Measurements from ENCODE around the gene SUMO3. TPM values are rescaled to one million over a fixed set of nuclear protein-coding genes. Genes with fewer than 3 reads are reported as not detected.

SUMO3 gene
- total RNA-seq, 1 experiment from 2014 or later = 82.9 TPM

- Mint-ChIP-seq H3K27me3 (ENCODE audit: low read depth) (peaks cover under 1% of the 10 kb centered on the region), H3K27ac (no peak overlapping the region)
- no peaks in the 10 kb centered on the region for H3K4me1 ChIP-seq (ENCODE audit: insufficient read depth, low read length)
Measured at GRCh38 chr21:44834951-44835646, 17.2 kb upstream of the SUMO3 start.

More at GRCh38 chr21:44834951-44835646, 17.2 kb upstream of the SUMO3 start:
- no peak overlapping the region for H2BK120ac ChIP-seq (ENCODE audit: low read depth, low read length, poor library complexity, severe bottlenecking)
- H3K9me3 ChIP-seq (ENCODE audit: control insufficient read depth, low read depth, low read length) = no peaks in the 10 kb centered on the region
- no peak overlapping the region for H3K56ac ChIP-seq (ENCODE audit: insufficient read length, low read depth, low read length)
- H3T11ph ChIP-seq (ENCODE audit: low read length) = no peak overlapping the region
- no peak overlapping the region for H2BK12ac ChIP-seq (ENCODE audit: insufficient read length, low read depth, low read length)
- no peak overlapping the region for H2AK5ac ChIP-seq (ENCODE audit: insufficient read length, low read length)
- Mint-ChIP-seq H3K4me1 (peaks cover 3 to 9% of the 10 kb centered on the region in 2 experiments; a peak in 2 of 4 replicates), H3K9me3 (no peaks in the 10 kb centered on the region; a peak in 1 of 5 replicates), H3K4me3 (no peak overlapping the region), H3K36me3 (ENCODE audit: insufficient read depth in 1 of 3, low read depth in 3 of 3) (no peaks in the 10 kb centered on the region; a peak in 1 of 7 replicates)
- DNase-seq = no peak
- H3K79me1 ChIP-seq (ENCODE audit: insufficient read depth, low read depth, low read length, poor library complexity, severe bottlenecking) = no peaks in the 10 kb centered on the region
- no peak overlapping the region for H2BK20ac ChIP-seq (ENCODE audit: low read depth, low read length, poor library complexity, severe bottlenecking)
- no peak overlapping the region for H2BK5ac ChIP-seq (ENCODE audit: insufficient read length, low read length)
- no peak overlapping the region for H4K91ac ChIP-seq (ENCODE audit: insufficient read length, low read depth, low read length)
- H3K27me3 ChIP-seq (ENCODE audit: insufficient read depth, low read length) = no peaks in the 10 kb centered on the region
- no peaks in the 10 kb centered on the region for H3K79me2 ChIP-seq (ENCODE audit: insufficient read depth, low read length)
- no peaks in the 10 kb centered on the region for H4K20me1 ChIP-seq (ENCODE audit: control insufficient read depth, insufficient read depth, insufficient read length)
- no peak overlapping the region for H3K4me2 ChIP-seq (ENCODE audit: insufficient read depth, insufficient read length, low read length)
- no peak overlapping the region for H4K8ac ChIP-seq (replicated peaks; ENCODE audit: insufficient read length, low read depth, low read length)
- no peak overlapping the region for H3K18ac ChIP-seq (ENCODE audit: insufficient read length, low read depth, low read length)
- H3K23ac ChIP-seq (ENCODE audit: insufficient read length, low read depth, low read length) = no peak overlapping the region
- WGBS (ENCODE audit: extremely low coverage, insufficient read length, low lambda C conversion rate) = no CpG with 5 or more reads among the region's 29 CpGs
- H2AFZ ChIP-seq (ENCODE audit: low read length) = no peak overlapping the region
- no peak overlapping the region for H3K9ac ChIP-seq (ENCODE audit: extremely low read depth, insufficient read length, low read length)
- no peak overlapping the region for H3K4ac ChIP-seq (ENCODE audit: low read depth, low read length)
- no peaks in the 10 kb centered on the region for H3K23me2 ChIP-seq (ENCODE audit: insufficient read length, low read depth, low read length, poor library complexity, severe bottlenecking)
- no peak overlapping the region for H4K5ac ChIP-seq (ENCODE audit: insufficient read length, low read depth, low read length)
- no peak overlapping the region for H3K14ac ChIP-seq (ENCODE audit: insufficient read depth, low read length)
- TF ChIP-seq CTCF (conservative IDR thresholded peaks at IDR 0.05) = no peak
- no peak overlapping the region for H2BK15ac ChIP-seq (ENCODE audit: low read depth, low read length)
- H3K27ac ChIP-seq (ENCODE audit: insufficient read length, low read depth, low read length) = no peak overlapping the region
